Mucosa of descending colon (tissue), 3 donors: ENCODE data around the gene CDC23. TPM values are rescaled to one million over a fixed set of nuclear protein-coding genes. Genes with fewer than 3 reads are reported as not detected.

ENCODE experiments used
- ATAC-seq: fragments of 200-7000 bp; cut with Tn5 transposase; one replicate; pipeline ENCODE4 v1.9.1; 2020; ENCODE audit warnings: mild to moderate bottlenecking, moderate library complexity
- DNase-seq, 3 donors: peaks; one replicate each; pipeline ENCODE4 v3.0.0-alpha.2; 2020
- H3K36me3 ChIP-seq: fragments of 200-600 bp; one replicate; pipeline ENCODE4 v1.8.0; 2021; ENCODE audit warnings: low read depth, mild to moderate bottlenecking
- H3K4me1 ChIP-seq: fragments of 200-600 bp; one replicate; pipeline ENCODE4 v1.8.0; 2021; ENCODE audit warnings: low read depth, mild to moderate bottlenecking
- H3K4me3 ChIP-seq: fragments of 200-600 bp; one replicate; pipeline ENCODE4 v1.8.0; 2021; ENCODE audit warnings: mild to moderate bottlenecking
- H3K9me3 ChIP-seq: fragments of 200-600 bp; one replicate; pipeline ENCODE4 v1.8.0; 2021; ENCODE audit warnings: mild to moderate bottlenecking
- CTCF ChIP-seq: fragments of 200-600 bp; IDR thresholded peaks from one replicate; pipeline ENCODE4 v1.8.0; 2022; ENCODE audit warnings: antibody characterized with exemption, mild to moderate bottlenecking
- intact Hi-C, 2 donors: fragments of 100-400 bp; cut with DNase I in 1 of 2; cut with micrococcal nuclease in 1 of 2; formaldehyde crosslinking; loops; one replicate each; pipeline versions ENCODE4 v1.11.0 to v1.11.1; 2022; cut with DNase I, micrococcal nuclease
- total RNA-seq, 3 donors: library from RNA; stranded (reverse); fragmentation: NEBNext Ultra II Directional in 2 of 3; extraction: Animal tissue kit (Norgen Biotek cat#: 25700) in 2 of 3; gene quantifications; one replicate each; pipeline versions ENCODE4 v1.2.1 to v1.2.4, GENCODE V29; 2021 to 2023
- donor health status: DM: no; HTN: no; CAD: no; lungs with moderate emphysema.
- donor health status: DM: no; HTN: no; CAD: no.
- donor health status: DM: no; HTN: yes; CAD: no.

The CDC23 gene
- total RNA-seq, 3 donors from 2014 or later = 19.3 to 22.2 (median 21.9) TPM

- DNase-seq = peak in 2 of 3 donors; percentile 50 to 71
- ATAC-seq = peak; percentile 38
- intact Hi-C loops = no loop called here
- no peak for TF ChIP-seq CTCF
- Histone ChIP-seq H3K9me3 (no peaks in the 10 kb centered on the region), H3K36me3 (no peaks in the 10 kb centered on the region), H3K4me1 (peaks cover 19% of the 10 kb centered on the region), H3K4me3 (peak overlapping the region; percentile 88)
These were observed 35.1 kb downstream of the CDC23 start for GRCh38 chr5:138177941-138178515.

- no peak for TF ChIP-seq CTCF
- DNase-seq (no peak), ATAC-seq (no peak)
- Histone ChIP-seq H3K36me3 (peaks cover 49% of the 10 kb centered on the region), H3K4me1 (no peaks in the 10 kb centered on the region), H3K9me3 (no peaks in the 10 kb centered on the region), H3K4me3 (no peak overlapping the region)
- intact Hi-C loops = no loop called here
These were observed 42.8 kb downstream of the CDC23 start for GRCh38 chr5:138170299-138170698.

GRCh38 chr5:138169124-138169523 is 44.0 kb downstream of the CDC23 start:
- ATAC-seq = no peak
- no peak for DNase-seq
- no peak overlapping the region for H3K4me3 ChIP-seq
- H3K9me3 ChIP-seq = no peaks in the 10 kb centered on the region
- intact Hi-C loops = no loop called here
- no peaks in the 10 kb centered on the region for H3K4me1 ChIP-seq
- TF ChIP-seq CTCF = no peak
- peaks cover 60% of the 10 kb centered on the region for H3K36me3 ChIP-seq

- DNase-seq (no peak), ATAC-seq (no peak)
- Histone ChIP-seq H3K9me3 (no peaks in the 10 kb centered on the region), H3K36me3 (peaks cover 43% of the 10 kb centered on the region), H3K4me1 (no peaks in the 10 kb centered on the region), H3K4me3 (no peak overlapping the region)
- TF ChIP-seq CTCF = no peak
- intact Hi-C loops = no loop called here
These were observed 49.4 kb downstream of the CDC23 start for GRCh38 chr5:138163721-138164120.

- ATAC-seq (no peak), DNase-seq (no peak)
- no peak for TF ChIP-seq CTCF
- peaks cover 22% of the 10 kb centered on the region for H3K36me3 ChIP-seq
- H3K9me3 ChIP-seq = no peaks in the 10 kb centered on the region
- no peak overlapping the region for H3K4me3 ChIP-seq
- intact Hi-C loops = no loop called here
- H3K4me1 ChIP-seq = no peaks in the 10 kb centered on the region
These were observed 52.4 kb downstream of the CDC23 start for GRCh38 chr5:138160706-138161105.

GRCh38 chr5:138159666-138160065 is 53.5 kb downstream of the CDC23 start:
- TF ChIP-seq CTCF = no peak

More at GRCh38 chr5:138159666-138160065, 53.5 kb downstream of the CDC23 start:
- intact Hi-C loops = no loop called here
- H3K4me1 ChIP-seq = no peaks in the 10 kb centered on the region
- H3K36me3 ChIP-seq = peaks cover 12% of the 10 kb centered on the region
- no peak overlapping the region for H3K4me3 ChIP-seq
- H3K9me3 ChIP-seq = no peaks in the 10 kb centered on the region
- DNase-seq (no peak), ATAC-seq (no peak)
